M059J (cell line): ENCODE measurements around the gene RGCC. TPM values are rescaled to one million over a fixed set of nuclear protein-coding genes. Genes with fewer than 3 reads are reported as not detected.
"Not testable (repeated sequence)": the region's sequence is repeated elsewhere in the genome, so short reads cannot be mapped to it uniquely, and the experiment has no call there.

Source experiments
- DNase-seq: peaks from one replicate; pipeline ENCODE4 v3.0.0-alpha.2; 2012; ENCODE audit warnings: low read depth
- total RNA-seq: library from RNA; depleted of rRNA; stranded (reverse); fragments of >200 nt; shearing (Covaris generic); gene quantifications from 2 replicates; pipeline ENCODE4 v1.2.3, GENCODE V29; 2014

The RGCC gene
- total RNA-seq, 1 experiment from 2014 or later, result 2.3 TPM

DNA sequence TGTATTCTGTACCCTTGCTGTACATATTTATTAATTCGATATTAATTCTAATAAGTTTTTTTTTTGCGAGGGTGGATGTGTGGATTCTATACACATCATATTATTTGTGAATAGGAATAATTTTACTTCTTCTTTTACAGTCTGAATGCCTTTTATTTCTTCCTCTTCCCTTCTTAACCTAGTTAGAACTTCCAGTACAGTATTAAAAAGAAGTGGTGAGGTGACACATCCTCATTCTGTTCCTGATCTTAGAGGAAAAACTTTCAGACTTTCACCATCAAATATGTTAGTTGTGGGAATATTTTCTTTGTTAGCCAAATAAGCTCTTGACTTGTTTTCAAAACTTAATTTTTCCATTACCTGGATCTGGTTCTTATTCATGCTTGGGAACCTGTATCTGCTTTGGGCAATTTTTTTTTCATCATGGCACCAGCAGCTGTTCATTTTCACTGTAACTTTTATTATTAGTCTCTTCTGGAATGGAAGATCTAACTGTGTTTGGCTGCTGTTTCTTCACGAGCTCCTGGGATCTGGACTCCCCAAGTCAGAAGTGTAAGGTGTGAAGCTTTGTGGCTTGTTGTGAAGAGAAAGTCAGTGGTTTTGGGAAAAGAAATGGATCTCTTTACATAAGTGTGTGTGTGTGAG lies 33.1 kb downstream of the RGCC start:
- DNase-seq, result no peak

DNA sequence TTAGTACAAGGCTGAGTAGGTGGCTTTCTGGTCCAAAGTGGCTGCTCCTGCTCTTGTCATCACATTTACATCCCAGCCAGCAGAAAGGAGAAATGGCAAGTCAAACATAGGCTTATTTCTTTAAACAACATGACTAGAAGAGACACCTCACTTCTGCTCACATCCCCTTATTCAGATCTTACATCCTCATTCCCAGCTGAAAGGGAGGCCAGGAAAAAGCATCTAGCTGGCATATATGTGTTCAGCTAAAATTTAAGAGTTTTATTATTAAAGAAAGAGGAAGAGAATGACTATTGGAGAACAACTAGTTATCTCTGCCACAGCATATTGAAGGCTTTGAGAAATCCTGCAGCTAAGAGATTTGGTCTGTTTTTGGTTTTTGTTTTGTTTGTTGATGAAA lies 34.1 kb downstream of the RGCC start:
- DNase-seq, result no peak

DNA sequence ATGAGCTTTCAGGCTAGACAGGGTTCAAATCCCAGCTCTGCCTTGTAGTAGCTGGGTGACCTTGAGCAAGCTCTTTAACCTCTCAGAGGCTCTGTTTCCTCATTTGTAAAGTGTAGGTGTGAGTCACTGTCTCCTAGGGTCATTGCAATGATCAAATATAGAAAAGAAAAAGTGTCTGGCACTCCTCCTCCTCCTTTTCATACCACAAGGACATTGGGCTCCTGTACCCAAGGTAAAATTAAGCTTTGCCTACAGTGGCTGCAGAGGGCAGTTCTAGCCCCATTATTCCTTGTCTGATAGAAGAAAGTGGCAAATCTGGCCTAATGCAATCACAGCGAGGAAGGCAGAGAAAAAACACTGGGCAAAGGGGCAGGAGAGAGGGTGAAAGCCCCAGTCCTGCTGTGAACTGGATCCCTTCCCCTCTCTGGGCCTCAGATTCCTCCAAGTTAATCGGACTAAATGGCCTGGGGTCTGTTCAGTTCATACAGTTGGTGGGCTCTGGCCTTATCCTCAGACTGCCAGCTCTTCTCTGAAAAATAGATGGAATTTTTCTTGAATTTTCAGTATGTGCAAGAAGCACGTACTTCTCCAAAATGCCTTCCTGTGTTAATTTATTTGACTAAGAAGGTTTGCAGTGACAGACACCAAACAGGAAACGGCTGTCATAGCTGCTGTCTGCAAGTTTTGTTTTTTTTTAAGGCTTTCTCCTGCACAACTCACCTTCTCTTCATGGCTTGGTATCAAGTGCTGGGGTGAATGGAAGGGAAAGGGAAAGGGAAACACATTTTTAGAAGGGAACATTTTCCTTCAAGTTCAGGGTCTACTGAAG lies 35.3 kb downstream of the RGCC start:
- DNase-seq, result no peak

DNA sequence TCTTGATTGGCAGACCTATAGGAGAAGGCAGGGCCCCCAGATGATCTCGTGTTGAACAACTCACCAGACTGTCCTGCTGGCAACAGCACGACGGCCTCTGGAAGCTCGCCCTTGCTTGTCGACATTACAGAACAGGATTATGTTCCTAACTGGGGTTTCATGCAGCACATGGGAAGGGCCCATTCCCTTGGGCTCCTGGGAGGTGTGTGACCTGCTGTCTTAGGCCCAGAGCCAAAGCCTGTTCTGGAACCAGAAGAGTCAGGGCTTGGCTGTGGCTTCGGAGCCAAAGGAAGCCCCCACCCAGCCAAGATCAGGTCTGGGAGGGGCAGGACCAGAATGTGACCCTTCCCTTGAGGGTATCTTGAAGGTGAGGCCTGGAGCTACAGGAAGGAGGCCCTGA lies 36.9 kb downstream of the RGCC start:
- no peak for DNase-seq

DNA sequence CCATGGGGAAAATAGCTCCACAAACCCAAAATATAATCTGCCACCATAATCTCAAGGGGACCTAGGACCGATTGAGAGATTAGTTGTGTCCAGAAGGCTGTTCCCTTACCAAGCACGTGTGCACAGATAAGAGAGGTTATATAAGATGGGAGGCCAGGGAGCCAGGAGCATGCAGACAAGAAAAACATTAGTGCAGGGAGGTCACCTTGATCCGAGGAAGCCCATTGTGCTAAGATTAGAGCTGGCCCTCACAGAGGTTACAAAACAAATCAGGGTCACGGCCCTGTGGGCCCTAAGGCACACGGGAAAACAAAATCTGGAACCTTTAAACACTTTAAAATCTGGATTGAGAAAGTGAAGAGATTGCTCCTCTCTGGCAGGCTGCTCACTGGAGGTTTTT lies 37.7 kb downstream of the RGCC start:
- no peak for DNase-seq

DNA sequence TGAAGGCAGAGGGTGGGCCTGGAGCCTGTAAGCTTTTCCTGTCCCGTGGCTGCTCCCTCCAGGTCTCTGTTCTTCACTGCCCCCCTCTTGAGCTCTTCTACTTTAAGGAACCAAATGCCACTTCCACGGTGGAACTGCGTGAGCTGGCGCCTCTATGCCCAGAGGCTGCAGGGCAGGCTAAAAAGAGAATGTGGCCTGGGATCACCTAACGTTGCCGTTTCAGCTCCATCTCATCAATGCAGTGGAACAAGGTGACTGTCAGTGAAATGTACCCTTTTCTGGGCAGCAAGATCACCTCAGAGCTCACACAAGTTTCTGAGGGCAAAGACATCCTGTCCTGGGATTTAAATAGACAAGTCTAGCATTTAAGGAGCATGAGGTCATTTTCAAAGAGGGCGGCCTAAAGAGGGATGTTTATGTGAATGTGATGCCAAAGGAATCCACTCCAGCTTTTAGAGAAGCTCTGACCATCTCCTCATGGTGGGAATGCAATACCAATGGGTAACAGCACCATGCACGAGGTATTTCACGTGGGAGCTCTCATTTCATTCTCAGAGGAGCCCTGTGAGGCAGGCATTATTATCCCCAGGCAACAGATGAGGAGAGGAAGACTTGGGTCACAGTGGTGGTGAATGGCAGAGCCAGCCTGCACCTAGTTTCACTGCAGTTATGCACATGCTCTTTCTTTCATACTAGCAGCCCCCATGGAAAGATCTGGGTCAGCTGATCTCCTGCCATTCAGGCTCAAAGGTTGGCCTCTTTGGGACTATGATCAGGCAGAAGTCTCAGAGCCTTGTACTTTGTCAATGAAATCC lies 39.3 kb downstream of the RGCC start:
- peak; percentile 53 for DNase-seq

DNA sequence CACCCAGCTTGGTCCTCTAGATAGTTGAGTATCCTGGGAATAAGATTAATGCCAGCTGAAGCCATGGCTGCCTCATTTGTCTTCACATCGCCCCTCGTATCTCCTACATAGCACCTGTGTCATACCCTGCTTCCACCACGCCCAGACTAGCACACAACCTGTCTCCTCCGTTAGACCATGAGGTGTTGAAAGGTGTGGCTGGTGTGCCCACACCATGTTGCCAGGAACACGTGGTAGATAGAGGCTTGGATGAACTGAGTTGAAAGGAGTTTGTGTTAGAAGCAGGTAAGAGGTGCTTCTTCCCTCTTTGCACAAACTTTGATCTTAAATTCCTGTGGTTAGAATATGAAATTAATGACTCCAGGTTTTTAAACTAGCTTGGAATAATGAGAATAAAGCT lies 40.1 kb downstream of the RGCC start:
- no peak for DNase-seq

DNA sequence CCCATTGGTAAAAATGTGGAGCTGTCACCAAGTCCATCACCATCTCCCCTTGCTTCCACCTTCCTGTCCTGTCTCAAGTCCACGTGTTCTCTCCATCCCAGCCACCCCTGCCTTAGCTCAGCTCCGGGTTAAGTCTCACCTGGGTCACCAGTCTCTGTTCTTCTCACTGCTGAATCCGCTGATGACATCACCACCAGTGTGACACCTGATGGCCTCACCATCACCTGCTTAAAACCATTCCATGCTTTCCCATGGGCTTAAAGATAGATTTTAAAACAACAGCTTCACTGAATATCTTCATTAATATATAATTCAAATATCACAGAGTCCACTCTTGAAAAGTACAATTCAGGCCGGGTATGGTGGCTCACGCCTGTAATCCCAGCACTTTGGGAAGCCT lies 42.1 kb downstream of the RGCC start:
- DNase-seq, result no peak

DNA sequence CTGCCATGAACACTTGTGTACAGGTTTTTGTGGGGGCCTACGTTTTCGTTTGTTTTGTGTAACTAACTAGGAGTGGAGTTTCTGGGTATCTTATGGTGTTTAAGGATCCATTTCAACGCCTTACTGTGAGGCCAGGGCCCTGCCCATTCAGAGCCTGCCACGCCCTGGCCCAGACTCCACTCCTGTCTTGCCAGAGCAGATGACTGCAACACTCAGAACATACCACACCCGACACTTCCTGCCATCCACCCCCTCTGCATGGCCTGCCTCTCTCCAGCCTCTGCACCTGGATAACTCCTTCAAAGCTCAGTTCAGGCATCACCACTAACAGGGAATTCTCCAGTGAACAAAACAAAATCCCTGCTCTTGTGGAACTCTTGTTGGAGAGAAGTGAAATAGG lies 43.2 kb downstream of the RGCC start:
- DNase-seq, result no peak

DNA sequence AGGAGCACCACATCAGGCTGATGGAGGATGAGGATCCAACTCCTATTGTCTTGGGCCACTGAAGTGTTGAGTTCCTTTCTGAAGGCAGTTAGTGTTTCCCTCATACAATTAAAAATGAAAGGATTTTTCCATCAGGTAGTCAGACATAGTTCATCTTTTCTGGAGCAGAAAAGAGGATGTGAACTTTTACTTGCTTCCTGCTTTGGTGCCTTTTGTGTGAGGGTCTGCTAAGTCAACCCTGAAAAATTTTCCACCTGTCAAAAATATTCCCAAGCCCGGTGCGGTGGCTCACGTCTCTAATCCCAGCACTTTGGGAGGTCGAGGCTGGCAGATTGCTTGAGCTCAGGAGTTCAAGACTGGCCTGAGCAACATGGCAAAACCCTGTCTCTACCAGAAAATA lies 43.9 kb downstream of the RGCC start:
- DNase-seq, result no peak

DNA sequence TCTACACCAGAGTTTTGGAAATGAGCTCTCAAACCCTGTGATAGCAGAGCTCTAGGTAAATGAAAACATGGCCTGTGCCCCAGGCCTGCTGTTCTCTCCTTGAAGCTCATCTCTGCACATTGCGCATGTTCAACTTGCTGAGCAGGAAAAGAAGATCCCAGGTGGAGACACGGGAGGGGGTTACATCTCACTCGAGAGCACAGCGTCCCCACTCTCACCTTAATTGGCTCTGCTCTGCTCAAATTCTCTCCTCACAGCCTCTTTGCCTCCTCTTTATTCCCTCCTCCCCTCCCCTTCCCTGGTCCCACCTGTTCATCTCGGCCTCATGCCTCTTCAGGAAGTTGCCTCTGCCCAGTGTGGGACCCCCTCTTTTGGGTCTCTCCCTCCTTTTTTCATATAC lies 44.7 kb downstream of the RGCC start:
- DNase-seq, result no peak

DNA sequence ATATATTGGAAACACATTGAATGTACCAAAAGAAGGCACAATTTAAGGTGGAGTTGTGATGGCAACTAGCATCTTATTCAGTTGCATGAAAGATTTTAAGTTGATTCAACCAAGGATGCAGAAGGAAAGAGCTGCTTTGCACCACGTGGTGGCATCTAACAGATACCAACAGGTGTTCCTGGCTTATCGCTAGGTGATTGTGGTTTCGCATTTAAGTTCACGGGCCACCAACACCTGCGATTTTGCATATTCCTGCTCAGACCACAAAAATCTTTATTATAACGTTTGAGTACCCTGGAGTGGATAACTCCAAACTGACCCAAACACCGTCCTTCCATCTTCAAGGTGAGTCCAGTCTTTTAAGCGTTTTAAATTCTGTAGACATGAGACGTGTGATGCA lies 45.3 kb downstream of the RGCC start:
- no peak for DNase-seq

DNA sequence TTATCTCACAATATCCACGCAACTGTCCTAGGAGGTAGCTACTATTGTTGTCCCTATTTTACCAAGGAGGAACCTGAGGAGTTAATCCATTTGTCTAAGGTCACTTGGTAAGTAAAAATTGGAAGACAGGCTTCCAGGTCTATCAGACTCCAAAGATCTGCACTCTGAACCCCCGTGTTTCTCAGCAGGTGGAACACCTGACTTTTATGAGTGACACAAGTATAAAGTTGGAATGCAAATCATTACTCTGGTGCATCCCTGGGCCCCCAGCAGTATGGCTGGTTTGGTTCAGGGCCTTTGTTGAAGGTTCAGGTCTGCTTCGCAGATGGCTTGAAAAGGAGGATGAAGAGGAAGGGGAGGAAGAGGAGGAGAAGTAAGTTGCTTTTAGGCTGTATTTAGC lies 46.0 kb downstream of the RGCC start:
- no peak for DNase-seq

DNA sequence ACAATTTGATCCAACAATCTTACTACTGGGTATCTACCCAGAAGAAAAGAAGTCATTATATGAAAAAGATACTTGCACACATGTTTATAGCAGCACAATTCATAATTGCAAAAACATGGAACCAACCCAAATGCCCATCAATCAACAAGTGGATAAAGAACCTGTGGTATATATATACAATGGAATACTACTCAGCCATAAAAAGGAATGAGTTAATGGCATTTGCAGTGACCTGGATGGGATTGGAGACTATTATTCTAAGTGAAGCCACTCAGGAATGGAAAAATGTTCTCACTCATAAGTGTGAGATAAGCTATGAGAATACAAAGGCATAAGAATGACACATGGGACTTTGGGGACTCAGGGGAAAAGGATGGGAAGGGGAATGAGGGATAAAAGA lies 47.3 kb downstream of the RGCC start:
- not testable (repeated sequence) for DNase-seq

DNA sequence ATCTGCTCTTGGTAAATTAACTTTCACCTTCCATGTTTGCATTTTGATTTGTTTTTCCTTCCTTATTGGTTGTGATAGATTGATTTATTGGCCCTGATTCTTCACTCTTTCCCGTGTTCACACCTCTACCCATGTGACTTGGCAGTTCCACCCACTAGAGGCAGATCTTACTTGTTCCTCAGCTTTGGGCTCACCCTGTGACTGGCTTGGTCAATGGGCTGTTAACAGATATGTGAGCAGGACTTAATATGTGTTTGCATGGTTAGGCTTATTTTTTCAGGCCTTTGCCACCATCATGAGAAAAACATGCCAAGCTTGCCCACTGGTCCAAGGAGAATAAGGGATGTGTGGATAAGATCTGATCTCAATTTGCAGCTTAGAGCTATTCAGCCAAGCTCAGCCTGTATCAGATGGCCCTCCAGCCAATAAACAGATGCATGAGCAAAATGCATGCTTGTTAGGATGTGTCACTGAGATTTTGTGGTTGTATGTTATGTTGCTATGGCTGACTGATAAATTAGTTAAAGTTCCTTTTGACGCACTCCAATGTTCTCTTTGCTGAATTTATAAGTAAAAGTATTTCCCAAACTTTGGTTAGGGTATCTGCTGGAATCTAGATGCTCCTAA lies 48.0 kb downstream of the RGCC start:
- peak; percentile 88 for DNase-seq

DNA sequence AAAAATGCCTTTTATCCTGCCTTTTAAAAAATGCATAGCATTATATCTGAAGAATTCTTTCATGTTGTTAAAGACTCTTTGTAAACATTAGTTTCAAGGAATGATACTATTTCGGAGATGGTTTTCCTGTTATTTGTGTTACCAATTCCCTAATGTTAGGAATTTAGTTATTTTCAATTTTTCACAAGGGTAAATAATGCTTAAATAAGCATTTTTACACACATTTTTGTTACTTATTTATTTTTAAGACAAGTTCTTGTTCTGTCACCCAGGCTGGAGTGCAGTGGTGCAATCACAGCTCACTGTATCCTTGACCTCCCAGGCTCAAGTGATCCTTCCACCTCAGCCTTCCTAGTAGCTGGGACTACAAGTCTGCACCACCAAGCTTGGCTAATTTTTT lies 49.0 kb downstream of the RGCC start:
- DNase-seq, result no peak

DNA sequence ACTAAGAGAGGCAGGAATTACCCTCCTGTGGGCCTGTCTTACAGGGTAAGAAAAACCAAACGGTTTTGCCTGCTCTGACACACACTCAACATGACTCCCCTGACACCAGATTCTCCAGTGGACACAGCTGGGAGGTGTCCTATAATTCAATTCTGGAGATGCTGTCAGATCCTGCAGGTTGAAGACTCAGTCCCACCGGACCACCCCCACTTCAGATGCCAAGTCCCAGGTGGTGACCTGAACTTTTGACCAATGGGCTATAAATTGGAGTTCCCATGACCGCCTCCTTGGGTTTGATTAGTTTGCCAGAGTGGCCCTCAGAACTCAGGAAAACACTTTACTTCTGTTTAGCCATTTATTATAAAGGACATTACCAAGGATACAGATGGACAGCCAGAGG lies 52.6 kb downstream of the RGCC start:
- DNase-seq, result no peak

DNA sequence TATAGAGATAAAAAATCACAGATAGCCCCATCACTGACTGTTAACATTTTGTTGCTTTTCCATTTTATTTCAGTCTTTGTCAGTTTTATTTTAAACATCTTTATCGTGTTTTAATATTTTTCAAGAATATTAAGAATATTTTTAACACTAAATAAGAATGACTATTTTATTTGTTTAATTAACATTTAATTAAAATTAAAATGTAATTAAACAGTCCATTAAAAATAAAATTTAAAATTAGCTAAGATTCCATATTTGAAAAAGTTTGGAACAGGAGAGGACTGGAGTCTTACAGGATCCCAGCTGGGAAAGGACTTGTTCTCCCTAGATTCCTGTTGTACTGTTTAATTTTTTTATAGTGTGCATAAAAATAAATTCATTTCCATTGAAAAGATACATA lies 54.5 kb downstream of the RGCC start:
- DNase-seq, result no peak

DNA sequence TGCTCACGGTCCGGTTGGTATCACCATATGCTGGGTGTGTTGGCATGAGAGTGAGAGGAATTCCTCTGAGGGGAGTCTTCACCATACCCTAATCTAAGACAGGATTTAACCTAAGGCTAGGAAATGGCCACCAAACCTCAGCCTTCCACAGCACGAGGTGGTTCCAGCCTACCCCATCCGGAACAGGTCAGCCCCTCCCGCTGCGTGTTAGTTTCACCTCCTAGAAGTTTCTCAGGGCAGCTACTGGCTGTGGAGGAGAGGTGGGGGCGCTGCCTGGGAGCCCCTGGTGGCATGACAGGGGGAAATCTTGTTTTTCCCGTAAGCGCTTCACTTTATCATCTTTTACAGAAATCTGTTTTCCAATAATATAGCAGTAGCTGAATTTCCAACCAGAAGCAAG lies 55.1 kb downstream of the RGCC start:
- no peak for DNase-seq

DNA sequence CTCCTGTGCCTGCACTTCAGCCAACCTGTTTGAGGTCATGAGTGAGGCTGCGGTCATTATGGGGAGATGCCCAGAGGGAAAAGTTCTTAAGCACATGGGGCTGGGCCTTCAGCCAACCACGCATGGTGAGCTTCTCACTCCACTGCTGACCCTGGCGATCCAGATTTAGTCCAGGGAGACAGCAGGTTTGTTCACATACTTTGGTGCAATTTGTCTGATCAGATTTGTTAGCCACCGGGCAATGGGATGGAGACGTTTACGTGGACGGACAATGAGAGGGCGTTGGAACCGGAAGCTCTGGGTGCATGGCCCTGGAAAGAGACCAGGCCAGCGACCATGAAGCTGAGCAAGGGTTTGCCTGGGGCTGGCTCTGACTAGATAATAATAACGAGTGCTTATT lies 56.2 kb downstream of the RGCC start:
- DNase-seq, result no peak

DNA sequence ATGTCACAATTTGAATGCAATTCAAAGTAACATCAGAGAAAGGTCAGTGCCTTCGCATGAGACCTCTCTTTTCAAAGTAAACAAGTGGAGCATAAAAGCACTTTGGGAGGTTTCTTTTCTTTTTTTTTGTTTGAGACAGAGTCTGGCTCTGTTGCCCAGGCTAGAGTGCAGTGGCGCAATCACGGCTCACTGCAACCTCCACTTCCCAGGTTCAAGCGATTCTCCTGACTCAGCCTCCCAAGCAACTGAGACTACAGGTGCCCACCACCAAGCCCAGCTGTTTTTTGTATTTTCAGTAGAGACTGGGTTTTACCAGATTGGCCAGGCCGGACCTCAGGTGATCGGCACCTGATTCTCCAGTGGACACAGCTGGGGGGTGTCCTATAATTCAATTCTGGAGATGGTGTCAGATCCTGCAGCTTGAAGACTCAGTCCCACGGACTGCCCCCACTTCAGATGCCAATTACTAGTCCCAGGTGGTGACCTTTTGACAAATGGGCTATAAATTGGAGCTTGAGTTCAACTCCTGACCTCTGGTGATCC lies 57.6 kb downstream of the RGCC start:
- no peak for DNase-seq
